ENCODE data around the gene TSPAN18. TPM values are rescaled to one million over a fixed set of nuclear protein-coding genes. Genes with fewer than 3 reads are reported as not detected.
A peak's percentile ranks its signal among the peaks of the same experiment; 100 is the strongest.

The TSPAN18 gene
- total and polyA plus RNA-seq, 4 experiments from 2014 or later = 7.3 to 48.6 (median 18.2) TPM

- H3K36me3 ChIP-seq (ENCODE audit: insufficient read depth, low read length) = no peaks in the 10 kb centered on the region
- H3K4me3 ChIP-seq (ENCODE audit: low read length in 2 of 2) = no peak overlapping the region
- no peak overlapping the region for H3K27ac Mint-ChIP-seq
- H3K4me3 Mint-ChIP-seq = no peak overlapping the region
- ChIA-PET CTCF (ENCODE audit: partially characterized antibody) (interaction anchor here (0.9 to 3.6 kb wide), 4 partner anchors 8 to 146 kb away, joined by 3 to 16 read pairs (median 6); no protein-coding TSS in a partner anchor), POLR2A (ENCODE audit: partially characterized antibody) (no interaction called here)
- no peaks in the 10 kb centered on the region for H3K27me3 ChIP-seq (ENCODE audit: insufficient read depth, low read length)
- H3K9me3 Mint-ChIP-seq = no peaks in the 10 kb centered on the region
- intact Hi-C loops (cut with micrococcal nuclease) = no loop called here
- no peak overlapping the region for H3K27ac ChIP-seq (ENCODE audit: low read depth, low read length)
- no peak for DNase-seq
- no peaks in the 10 kb centered on the region for H3K36me3 Mint-ChIP-seq
- no peaks in the 10 kb centered on the region for H3K27me3 Mint-ChIP-seq
- no peaks in the 10 kb centered on the region for H3K9me3 ChIP-seq (ENCODE audit: control insufficient read depth in 1 of 2, low read length in 2 of 2)
- no peaks in the 10 kb centered on the region for H3K4me1 ChIP-seq (ENCODE audit: insufficient read depth, low read length)
- H3K4me1 Mint-ChIP-seq = no peaks in the 10 kb centered on the region
These were observed 231.2 kb downstream of the TSPAN18 start for GRCh38 chr11:44957776-44958564.

- Histone ChIP-seq H3K4me1 (ENCODE audit: insufficient read depth, low read length) (no peaks in the 10 kb centered on the region), H3K36me3 (ENCODE audit: insufficient read depth, low read length) (no peaks in the 10 kb centered on the region), H3K9me3 (ENCODE audit: control insufficient read depth in 1 of 2, low read length in 2 of 2) (no peaks in the 10 kb centered on the region), H3K4me3 (ENCODE audit: low read length in 2 of 2) (no peak overlapping the region), H3K27me3 (ENCODE audit: insufficient read depth, low read length) (no peaks in the 10 kb centered on the region), H3K27ac (ENCODE audit: low read depth, low read length) (no peak overlapping the region)
- no peaks in the 10 kb centered on the region for H3K9me3 Mint-ChIP-seq
- H3K4me3 Mint-ChIP-seq = no peak overlapping the region
- ChIA-PET POLR2A (ENCODE audit: partially characterized antibody) (no interaction called here), CTCF (ENCODE audit: partially characterized antibody) (interaction anchor here (0.5 to 3.6 kb wide), 7 partner anchors 9 to 342 kb away, joined by 3 to 16 read pairs (median 4); no protein-coding TSS in a partner anchor)
- intact Hi-C loops (cut with micrococcal nuclease) = no loop called here
- no peaks in the 10 kb centered on the region for H3K4me1 Mint-ChIP-seq
- H3K27me3 Mint-ChIP-seq = no peaks in the 10 kb centered on the region
- H3K36me3 Mint-ChIP-seq = no peaks in the 10 kb centered on the region
- DNase-seq = no peak
- no peak overlapping the region for H3K27ac Mint-ChIP-seq
These were observed 232.3 kb downstream of the TSPAN18 start for GRCh38 chr11:44959064-44959463.

GRCh38 chr11:44960200-44960845 is 233.6 kb downstream of the TSPAN18 start:
- Histone ChIP-seq H3K9me3 (ENCODE audit: control insufficient read depth in 1 of 2, low read length in 2 of 2) (no peaks in the 10 kb centered on the region), H3K27ac (ENCODE audit: low read depth, low read length) (no peak overlapping the region), H3K27me3 (ENCODE audit: insufficient read depth, low read length) (no peaks in the 10 kb centered on the region), H3K4me3 (ENCODE audit: low read length in 2 of 2) (no peak overlapping the region), H3K4me1 (ENCODE audit: insufficient read depth, low read length) (no peaks in the 10 kb centered on the region), H3K36me3 (ENCODE audit: insufficient read depth, low read length) (no peaks in the 10 kb centered on the region)
- intact Hi-C loops (cut with micrococcal nuclease) = no loop called here
- POLR2A ChIA-PET (ENCODE audit: partially characterized antibody) = no interaction called here
- Mint-ChIP-seq H3K36me3 (no peaks in the 10 kb centered on the region), H3K27me3 (no peaks in the 10 kb centered on the region), H3K4me1 (no peaks in the 10 kb centered on the region), H3K27ac (no peak overlapping the region), H3K9me3 (no peaks in the 10 kb centered on the region), H3K4me3 (no peak overlapping the region)
- CTCF ChIA-PET (ENCODE audit: partially characterized antibody) = interaction anchor here (1.1 to 3.6 kb wide), 5 partner anchors 12 to 144 kb away, joined by 3 to 16 read pairs (median 4); no protein-coding TSS in a partner anchor
- no peak for DNase-seq

- H3K9me3 Mint-ChIP-seq = peaks cover 0 to 1% (median 0%) of the 10 kb centered on the region in 8 donors
- Histone ChIP-seq H3K27ac (ENCODE audit: low read depth, low read length) (no peak overlapping the region), H3K27me3 (ENCODE audit: insufficient read depth, low read length) (no peaks in the 10 kb centered on the region), H3K36me3 (ENCODE audit: insufficient read depth, low read length) (no peaks in the 10 kb centered on the region), H3K4me1 (ENCODE audit: insufficient read depth, low read length) (no peaks in the 10 kb centered on the region), H3K4me3 (ENCODE audit: low read length in 2 of 2) (no peak overlapping the region), H3K9me3 (ENCODE audit: control insufficient read depth in 1 of 2, low read length in 2 of 2) (no peaks in the 10 kb centered on the region)
- no peaks in the 10 kb centered on the region for H3K4me1 Mint-ChIP-seq
- H3K27me3 Mint-ChIP-seq = no peaks in the 10 kb centered on the region
- no peak for DNase-seq
- no peaks in the 10 kb centered on the region for H3K36me3 Mint-ChIP-seq
- no peak overlapping the region for H3K4me3 Mint-ChIP-seq
- H3K27ac Mint-ChIP-seq = no peak overlapping the region
- CTCF ChIA-PET (ENCODE audit: partially characterized antibody) = interaction anchor here (0.7 to 3.6 kb wide), 3 partner anchors 141 to 346 kb away, joined by 3 to 14 read pairs (median 4); no protein-coding TSS in a partner anchor
- POLR2A ChIA-PET (ENCODE audit: partially characterized antibody) = no interaction called here
- intact Hi-C loops (cut with micrococcal nuclease) = no loop called here
These were observed 235.7 kb downstream of the TSPAN18 start for GRCh38 chr11:44962464-44962863.

- intact Hi-C loops (cut with micrococcal nuclease) = no loop called here
- Mint-ChIP-seq H3K4me3 (no peak overlapping the region), H3K9me3 (peaks cover 0 to 1% (median 0%) of the 10 kb centered on the region in 8 donors), H3K36me3 (no peaks in the 10 kb centered on the region), H3K27ac (no peak overlapping the region), H3K4me1 (no peaks in the 10 kb centered on the region), H3K27me3 (no peaks in the 10 kb centered on the region)
- H3K4me3 ChIP-seq (ENCODE audit: low read length in 2 of 2) = no peak overlapping the region
- H3K36me3 ChIP-seq (ENCODE audit: insufficient read depth, low read length) = no peaks in the 10 kb centered on the region
- no peak overlapping the region for H3K27ac ChIP-seq (ENCODE audit: low read depth, low read length)
- H3K27me3 ChIP-seq (ENCODE audit: insufficient read depth, low read length) = no peaks in the 10 kb centered on the region
- no peaks in the 10 kb centered on the region for H3K9me3 ChIP-seq (ENCODE audit: control insufficient read depth in 1 of 2, low read length in 2 of 2)
- ChIA-PET CTCF (ENCODE audit: partially characterized antibody) (interaction anchor here (3.6 kb wide), 1 partner anchor 141 kb away, joined by 14 read pairs; no protein-coding TSS in a partner anchor), POLR2A (ENCODE audit: partially characterized antibody) (no interaction called here)
- H3K4me1 ChIP-seq (ENCODE audit: insufficient read depth, low read length) = no peaks in the 10 kb centered on the region
- no peak for DNase-seq
These were observed 236.4 kb downstream of the TSPAN18 start for GRCh38 chr11:44963136-44963535.

- Histone ChIP-seq H3K27me3 (ENCODE audit: insufficient read depth, low read length) (no peaks in the 10 kb centered on the region), H3K9me3 (ENCODE audit: control insufficient read depth in 1 of 2, low read length in 2 of 2) (no peaks in the 10 kb centered on the region), H3K4me3 (ENCODE audit: low read length in 2 of 2) (no peak overlapping the region), H3K36me3 (ENCODE audit: insufficient read depth, low read length) (no peaks in the 10 kb centered on the region), H3K4me1 (ENCODE audit: insufficient read depth, low read length) (no peaks in the 10 kb centered on the region), H3K27ac (ENCODE audit: low read depth, low read length) (no peak overlapping the region)
- H3K4me1 Mint-ChIP-seq = no peaks in the 10 kb centered on the region
- H3K36me3 Mint-ChIP-seq = no peaks in the 10 kb centered on the region
- peak overlapping the region in 1 of 7 donors; percentile 25 for H3K27ac Mint-ChIP-seq
- ChIA-PET CTCF (ENCODE audit: partially characterized antibody) (interaction anchor here (0.7 to 3.6 kb wide), 3 partner anchors 37 to 140 kb away, joined by 3 to 14 read pairs (median 5); no protein-coding TSS in a partner anchor), POLR2A (ENCODE audit: partially characterized antibody) (no interaction called here)
- no peaks in the 10 kb centered on the region for H3K27me3 Mint-ChIP-seq
- intact Hi-C loops (cut with micrococcal nuclease) = no loop called here
- DNase-seq = no peak
- peaks cover 0 to 1% (median 0%) of the 10 kb centered on the region in 8 donors for H3K9me3 Mint-ChIP-seq
- no peak overlapping the region for H3K4me3 Mint-ChIP-seq
These were observed 237.2 kb downstream of the TSPAN18 start for GRCh38 chr11:44963948-44964347.

GRCh38 chr11:44964526-44965209 is 237.9 kb downstream of the TSPAN18 start:
- POLR2A ChIA-PET (ENCODE audit: partially characterized antibody) = no interaction called here
- Histone ChIP-seq H3K9me3 (ENCODE audit: control insufficient read depth in 1 of 2, low read length in 2 of 2) (no peaks in the 10 kb centered on the region), H3K27ac (ENCODE audit: low read depth, low read length) (no peak overlapping the region), H3K4me1 (ENCODE audit: insufficient read depth, low read length) (no peaks in the 10 kb centered on the region), H3K27me3 (ENCODE audit: insufficient read depth, low read length) (no peaks in the 10 kb centered on the region), H3K36me3 (ENCODE audit: insufficient read depth, low read length) (no peaks in the 10 kb centered on the region), H3K4me3 (ENCODE audit: low read length in 2 of 2) (no peak overlapping the region)
- CTCF ChIA-PET (ENCODE audit: partially characterized antibody) = interaction anchor here (1.0 to 3.6 kb wide), 3 partner anchors 28 to 139 kb away, joined by 3 to 14 read pairs (median 5); no protein-coding TSS in a partner anchor
- intact Hi-C loops (cut with micrococcal nuclease) = no loop called here
- Mint-ChIP-seq H3K9me3 (peaks cover 0 to 1% (median 0%) of the 10 kb centered on the region in 8 donors), H3K36me3 (no peaks in the 10 kb centered on the region), H3K4me3 (no peak overlapping the region), H3K27me3 (no peaks in the 10 kb centered on the region), H3K4me1 (no peaks in the 10 kb centered on the region), H3K27ac (no peak overlapping the region)
- no peak for DNase-seq
